H9 (cell line): ENCODE measurements around the gene TMEM273. TPM values are rescaled to one million over a fixed set of nuclear protein-coding genes. Genes with fewer than 3 reads are reported as not detected.

ENCODE experiments used
- DNase-seq: peaks from one replicate; pipeline ENCODE4 v3.0.0-alpha.2; 2017
- H2AFZ ChIP-seq: one replicate; pipeline ENCODE4 v1.6.1; 2013; ENCODE audit warnings: mild to moderate bottlenecking, low read length, control low read depth, moderate library complexity
- H2AK5ac ChIP-seq: 2 replicates; pipeline ENCODE4 v1.6.1; 2013; ENCODE audit warnings: low read length, control low read depth, mixed read lengths; ENCODE audit not compliant: insufficient read length
- H2BK120ac ChIP-seq: one replicate; pipeline ENCODE4 v1.6.1; 2013; ENCODE audit warnings: low read depth, mild to moderate bottlenecking, low read length, control low read depth, inconsistent platforms; ENCODE audit not compliant: poor library complexity, severe bottlenecking
- H2BK12ac ChIP-seq: 2 replicates; pipeline ENCODE4 v1.6.1; 2013; ENCODE audit warnings: low read length, control low read depth, mixed read lengths, low read depth; ENCODE audit not compliant: insufficient read length
- H2BK15ac ChIP-seq: 2 replicates; pipeline ENCODE4 v1.6.1; 2013; ENCODE audit warnings: low read depth, low read length, control low read depth
- H2BK20ac ChIP-seq: one replicate; pipeline ENCODE4 v1.6.1; 2013; ENCODE audit warnings: low read depth, mild to moderate bottlenecking, low read length, control low read depth, inconsistent platforms; ENCODE audit not compliant: poor library complexity, severe bottlenecking
- H2BK5ac ChIP-seq: 2 replicates; pipeline ENCODE4 v1.6.1; 2013; ENCODE audit warnings: low read length, control low read depth, mixed read lengths; ENCODE audit not compliant: insufficient read length
- H3K14ac ChIP-seq: 2 replicates; pipeline ENCODE4 v1.6.1; 2013; ENCODE audit warnings: low read length, control low read depth; ENCODE audit not compliant: insufficient read depth
- H3K18ac ChIP-seq: 2 replicates; pipeline ENCODE4 v1.6.1; 2013; ENCODE audit warnings: low read depth, mild to moderate bottlenecking, mixed read lengths, low read length, control low read depth; ENCODE audit not compliant: insufficient read length
- H3K23ac ChIP-seq: 2 replicates; pipeline ENCODE4 v1.6.1; 2013; ENCODE audit warnings: low read length, control low read depth, mixed read lengths, low read depth; ENCODE audit not compliant: insufficient read length
- H3K23me2 ChIP-seq: 2 replicates; pipeline ENCODE4 v1.6.1; 2013; ENCODE audit warnings: low read depth, mild to moderate bottlenecking, mixed read lengths, low read length, control low read depth; ENCODE audit not compliant: insufficient read length, poor library complexity, severe bottlenecking
- H3K27ac ChIP-seq: 2 replicates; pipeline ENCODE4 v1.5.1; 2013; ENCODE audit warnings: low read length, control low read depth, mixed read lengths, low read depth; ENCODE audit not compliant: insufficient read length
- H3K27me3 ChIP-seq: 2 replicates; pipeline ENCODE4 v1.6.1; 2013; ENCODE audit warnings: low read length, control low read depth, inconsistent platforms; ENCODE audit not compliant: insufficient read depth
- H3K4ac ChIP-seq: 2 replicates; pipeline ENCODE4 v1.6.1; 2013; ENCODE audit warnings: low read depth, mild to moderate bottlenecking, control low read depth, inconsistent platforms, low read length, moderate library complexity
- H3K4me1 ChIP-seq: 2 replicates; pipeline ENCODE4 v1.6.1; 2013; ENCODE audit warnings: low read length, control low read depth, inconsistent platforms; ENCODE audit not compliant: insufficient read depth
- H3K4me2 ChIP-seq: 2 replicates; pipeline ENCODE4 v1.6.1; 2013; ENCODE audit warnings: low read length, control low read depth, mixed read lengths; ENCODE audit not compliant: insufficient read length, insufficient read depth
- H3K56ac ChIP-seq: 2 replicates; pipeline ENCODE4 v1.6.1; 2013; ENCODE audit warnings: low read depth, mild to moderate bottlenecking, mixed read lengths, low read length, control low read depth; ENCODE audit not compliant: insufficient read length
- H3K79me1 ChIP-seq: 2 replicates; pipeline ENCODE4 v1.6.1; 2013; ENCODE audit warnings: low read depth, mild to moderate bottlenecking, moderate library complexity, low read length, control low read depth, inconsistent platforms; ENCODE audit not compliant: insufficient read depth, poor library complexity, severe bottlenecking
- H3K79me2 ChIP-seq: 2 replicates; pipeline ENCODE4 v1.6.1; 2013; ENCODE audit warnings: low read length, control low read depth, inconsistent platforms; ENCODE audit not compliant: insufficient read depth
- H3K9ac ChIP-seq: 2 replicates; pipeline ENCODE4 v1.6.1; 2013; ENCODE audit warnings: low read length, control low read depth, mixed read lengths; ENCODE audit not compliant: insufficient read length; ENCODE audit errors: extremely low read depth
- H3K9me3 ChIP-seq: one replicate; pipeline ENCODE4 v1.6.1; 2013; ENCODE audit warnings: low read depth, low read length, inconsistent platforms; ENCODE audit not compliant: control insufficient read depth
- H3T11ph ChIP-seq: one replicate; pipeline ENCODE4 v1.6.1; 2013; ENCODE audit warnings: mild to moderate bottlenecking, low read length, control low read depth, inconsistent platforms
- H4K20me1 ChIP-seq: one replicate; pipeline ENCODE4 v1.6.1; 2013; ENCODE audit not compliant: control insufficient read depth, insufficient read length, insufficient read depth
- H4K5ac ChIP-seq: 2 replicates; pipeline ENCODE4 v1.6.1; 2013; ENCODE audit warnings: low read depth, mild to moderate bottlenecking, mixed read lengths, low read length, control low read depth; ENCODE audit not compliant: insufficient read length
- H4K8ac ChIP-seq: replicated peaks from 2 replicates; pipeline ENCODE4 v1.6.1; 2013; ENCODE audit warnings: low read length, control low read depth, mixed read lengths, low read depth; ENCODE audit not compliant: insufficient read length
- H4K91ac ChIP-seq: 2 replicates; pipeline ENCODE4 v1.6.1; 2013; ENCODE audit warnings: low read depth, mild to moderate bottlenecking, moderate library complexity, mixed read lengths, low read length, control low read depth; ENCODE audit not compliant: insufficient read length
- H3K27ac Mint-ChIP-seq, 3 experiments: 2 replicates in 2 of 3; 3 replicates in 1 of 3; pipeline ENCODE4 v1.8.0; 2020 to 2021; ENCODE audit warnings: mixed read lengths in 3 of 3, mild to moderate bottlenecking in 1 of 3, moderate library complexity in 1 of 3
- H3K27me3 Mint-ChIP-seq: 2 replicates; pipeline ENCODE4 v1.8.0; 2021; ENCODE audit warnings: low read depth, mild to moderate bottlenecking, moderate library complexity, mixed read lengths
- H3K36me3 Mint-ChIP-seq, 3 experiments: 2 replicates in 2 of 3; 3 replicates in 1 of 3; pipeline ENCODE4 v1.8.0; 2020 to 2021; ENCODE audit warnings: low read depth in 3 of 3, mixed read lengths in 3 of 3; ENCODE audit not compliant: insufficient read depth in 1 of 3
- H3K4me1 Mint-ChIP-seq, 2 experiments: 2 replicates each; pipeline ENCODE4 v1.8.0; 2020; ENCODE audit warnings: mixed read lengths in 2 of 2
- H3K4me3 Mint-ChIP-seq, 2 experiments: 2 replicates in 1 of 2; 3 replicates in 1 of 2; pipeline ENCODE4 v1.8.0; 2020 to 2021; ENCODE audit warnings: mild to moderate bottlenecking in 2 of 2, mixed read lengths in 2 of 2, moderate library complexity in 1 of 2
- H3K9me3 Mint-ChIP-seq, 2 experiments: 2 replicates in 1 of 2; 3 replicates in 1 of 2; pipeline ENCODE4 v1.8.0; 2020; ENCODE audit warnings: mild to moderate bottlenecking in 2 of 2, mixed read lengths in 2 of 2, moderate library complexity in 1 of 2
- CTCF ChIP-seq: fragments of 200-600 bp; sonication (generic); conservative IDR thresholded peaks from 3 replicates; pipeline ENCODE4 v1.8.0; 2021; ENCODE audit warnings: antibody characterized with exemption, mild to moderate bottlenecking
- WGBS: extraction: QIAGEN DNeasy Blood & Tissue Kit; methylation state at CpG from one replicate; pipeline ENCODE4 v1.1.7; 2013; ENCODE audit warnings: missing lambda C conversion rate, low lambda C conversion rate, mixed read lengths; ENCODE audit not compliant: insufficient read length; ENCODE audit errors: extremely low coverage; 5-methylcytosine and 5-hydroxymethylcytosine counted together
- total RNA-seq: library from RNA; stranded (reverse); gene quantifications from 2 replicates; pipeline ENCODE4 v1.2.1, GENCODE V29; 2021

TMEM273 gene
- total RNA-seq, 1 experiment from 2014 or later, result not detected

DNA sequence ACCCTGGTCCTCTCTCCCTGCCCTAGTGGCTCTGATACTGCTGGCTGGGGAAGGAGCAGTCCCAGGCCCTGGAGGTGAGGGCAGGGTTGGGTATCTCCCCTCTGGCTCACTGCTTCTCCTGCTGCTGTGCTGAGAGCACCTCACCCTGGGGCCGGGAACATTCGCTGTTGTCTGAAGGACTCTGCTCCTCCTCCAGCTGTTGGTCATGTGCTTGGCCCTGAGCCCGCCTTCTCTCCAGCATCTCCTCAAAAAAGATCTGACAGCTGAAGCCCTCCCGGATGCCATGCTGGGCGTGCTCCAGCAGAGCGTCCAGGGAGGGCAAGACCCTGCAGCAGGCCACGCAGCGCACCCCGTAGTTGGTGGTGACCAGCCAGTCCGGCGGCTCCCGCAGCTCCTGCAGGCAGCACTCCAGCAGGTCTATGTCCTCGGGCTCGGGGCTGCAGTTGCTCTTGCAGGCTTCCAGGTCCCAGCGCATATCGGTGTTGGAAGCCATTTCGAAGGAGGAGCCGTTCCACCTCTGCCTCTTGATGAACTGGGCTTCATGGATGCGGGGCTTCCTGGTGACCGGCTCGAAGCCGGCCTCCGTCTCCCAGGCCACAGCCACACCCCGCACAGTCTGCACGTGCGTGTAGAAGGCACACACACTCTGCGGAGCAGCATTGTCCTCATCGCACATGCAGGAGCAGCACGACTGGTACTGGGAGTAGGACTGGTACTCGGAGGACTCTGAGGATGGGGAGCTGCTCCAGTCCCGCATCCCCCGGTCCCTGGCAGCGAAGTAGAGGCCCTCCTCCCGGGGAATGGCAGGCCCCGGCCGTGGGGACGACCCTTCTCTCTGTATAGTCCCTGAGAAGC lies 56.5 kb downstream of the TMEM273 start:
- H3K27ac Mint-ChIP-seq, result no peak overlapping the region
- no peaks in the 10 kb centered on the region for H3K36me3 Mint-ChIP-seq
- H3K9me3 ChIP-seq, result no peaks in the 10 kb centered on the region
- H2AFZ ChIP-seq, result no peak overlapping the region
- no peak overlapping the region for H3K23ac ChIP-seq
- H4K5ac ChIP-seq, result no peak overlapping the region
- no peak for DNase-seq
- no peak overlapping the region for H2BK5ac ChIP-seq
- H3K23me2 ChIP-seq, result no peaks in the 10 kb centered on the region
- H2AK5ac ChIP-seq, result no peak overlapping the region
- no peaks in the 10 kb centered on the region for H3K4me1 ChIP-seq
- no CpG with 5 or more reads among the region's 37 CpGs for WGBS
- H3K4me1 Mint-ChIP-seq, result peaks cover 0 to 4% of the 10 kb centered on the region in 2 experiments; a peak in 2 of 4 replicates
- H3K4ac ChIP-seq, result no peak overlapping the region
- no peak overlapping the region for H2BK120ac ChIP-seq
- peaks cover 13% of the 10 kb centered on the region for H3K27me3 Mint-ChIP-seq
- H3K9me3 Mint-ChIP-seq, result peaks cover 0 to 2% of the 10 kb centered on the region in 2 experiments; a peak in 3 of 5 replicates
- no peak overlapping the region for H2BK15ac ChIP-seq
- no peak overlapping the region for H3K9ac ChIP-seq
- H3K56ac ChIP-seq, result no peak overlapping the region
- no peak for TF ChIP-seq CTCF
- no peaks in the 10 kb centered on the region for H3K27me3 ChIP-seq
- H3K18ac ChIP-seq, result no peak overlapping the region
- H3K4me3 Mint-ChIP-seq, result no peak overlapping the region
- H3K79me1 ChIP-seq, result no peaks in the 10 kb centered on the region
- H3K4me2 ChIP-seq, result no peak overlapping the region
- no peaks in the 10 kb centered on the region for H4K20me1 ChIP-seq
- no peak overlapping the region for H3K27ac ChIP-seq
- H4K91ac ChIP-seq, result no peak overlapping the region
- H3K79me2 ChIP-seq, result no peaks in the 10 kb centered on the region
- no peak overlapping the region for H3K14ac ChIP-seq
- H4K8ac ChIP-seq, result no peak overlapping the region
- H2BK12ac ChIP-seq, result no peak overlapping the region
- H2BK20ac ChIP-seq, result no peak overlapping the region
- H3T11ph ChIP-seq, result no peak overlapping the region
